Breast epithelium (tissue), 4 donors: ENCODE measurements around the gene SNPH. TPM values are rescaled to one million over a fixed set of nuclear protein-coding genes. Genes with fewer than 3 reads are reported as not detected.

Experiments
- DNase-seq, 2 donors: peaks; one replicate each; pipeline ENCODE4 v3.0.0-alpha.2; 2019; ENCODE audit warnings: low spot score in 2 of 2
- H3K27ac ChIP-seq, 2 donors: fragments of 200-600 bp; sonication (generic) in 1 of 2; one replicate each; pipeline ENCODE4 v1.5.1; 2016 to 2019; ENCODE audit warnings: mild to moderate bottlenecking in 1 of 2
- H3K27me3 ChIP-seq, 2 donors: fragments of 200-600 bp; sonication (generic) in 1 of 2; one replicate each; pipeline versions ENCODE4 v1.5.1 to v1.6.0; 2017 to 2019; ENCODE audit warnings: control low read depth in 1 of 2, mild to moderate bottlenecking in 1 of 2
- H3K36me3 ChIP-seq: fragments of 200-600 bp; one replicate; pipeline ENCODE4 v1.5.1; 2019
- H3K4me1 ChIP-seq, 2 donors: fragments of 200-600 bp; sonication (generic); one replicate each; pipeline ENCODE4 v1.5.1; 2016 to 2019; ENCODE audit warnings: control low read depth in 1 of 2
- H3K4me3 ChIP-seq, 3 donors: fragments of 200-600 bp; sonication (generic); 1 replicate in 2 of 3; 2 replicates in 1 of 3; pipeline ENCODE4 v1.5.1; 2016 to 2019; ENCODE audit warnings: mild to moderate bottlenecking in 3 of 3, moderate library complexity in 2 of 3
- H3K9me3 ChIP-seq, 2 donors: fragments of 200-600 bp; sonication (generic) in 1 of 2; one replicate each; pipeline ENCODE4 v1.5.1; 2016 to 2019; ENCODE audit warnings: control low read depth in 1 of 2
- POLR2A ChIP-seq: fragments of 450-650 bp; IDR thresholded peaks from one replicate; pipeline ENCODE4 v1.6.1; 2016; ENCODE audit warnings: antibody characterized with exemption, mild to moderate bottlenecking, moderate library complexity
- POLR2AphosphoS5 ChIP-seq, 3 donors: sonication (generic); formaldehyde crosslinking; IDR thresholded peaks; one replicate each; pipeline ENCODE4 v1.6.1; 2017; ENCODE audit warnings: antibody characterized with exemption in 3 of 3
- intact Hi-C: fragments of 100-400 bp; cut with DNase I; formaldehyde crosslinking; loops from one replicate; pipeline ENCODE4 v1.15.1; 2023; ENCODE audit warnings: low total_unique reads
- total RNA-seq, 3 donors: library from RNA; depleted of rRNA; stranded (reverse); fragments of >200 nt; gene quantifications; one replicate each; pipeline ENCODE4 v1.1.0, GENCODE V29; 2016
- TF ChIP-seq, protein P1 (sequence below), 3 donors: fragments of 450-650 bp; IDR thresholded peaks; one replicate each; pipeline ENCODE4 v1.5.1; 2016 to 2017; ENCODE audit warnings: antibody characterized with exemption in 3 of 3, mild to moderate bottlenecking in 3 of 3, moderate library complexity in 3 of 3

Gene SNPH
- total RNA-seq, 3 donors from 2014 or later: 2.3 to 4.0 (median 3.5) TPM

DNA sequence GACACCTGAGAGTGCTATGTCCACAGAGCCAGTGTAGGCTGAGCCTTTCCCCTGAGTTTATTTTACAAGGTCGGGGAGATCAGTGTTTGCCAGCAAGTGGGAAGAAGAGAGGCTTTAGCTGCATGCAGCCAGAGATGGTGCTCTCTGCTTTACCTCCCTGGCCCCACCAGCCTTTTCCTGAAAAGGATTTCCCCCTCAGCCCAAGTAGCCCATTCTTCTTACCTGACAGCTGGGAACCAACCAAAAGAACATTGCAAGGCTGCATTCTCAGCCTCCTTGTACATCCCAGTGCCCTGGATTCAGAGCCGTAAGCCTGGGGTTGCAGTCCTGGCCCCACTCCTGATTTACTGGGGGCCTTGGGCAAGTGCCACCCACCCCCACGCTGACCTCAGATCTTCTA lies 16.9 kb downstream of the SNPH start:
- H3K27ac ChIP-seq: no peak overlapping the region
- H3K27me3 ChIP-seq: no peaks in the 10 kb centered on the region
- no peaks in the 10 kb centered on the region for H3K4me1 ChIP-seq
- intact Hi-C loops: no loop called here
- no peak overlapping the region for H3K4me3 ChIP-seq
- DNase-seq: no peak
- TF ChIP-seq POLR2AphosphoS5 (IDR thresholded peaks at IDR 0.05) (no peak), POLR2A (no peak)
- TF ChIP-seq, protein P1, sequence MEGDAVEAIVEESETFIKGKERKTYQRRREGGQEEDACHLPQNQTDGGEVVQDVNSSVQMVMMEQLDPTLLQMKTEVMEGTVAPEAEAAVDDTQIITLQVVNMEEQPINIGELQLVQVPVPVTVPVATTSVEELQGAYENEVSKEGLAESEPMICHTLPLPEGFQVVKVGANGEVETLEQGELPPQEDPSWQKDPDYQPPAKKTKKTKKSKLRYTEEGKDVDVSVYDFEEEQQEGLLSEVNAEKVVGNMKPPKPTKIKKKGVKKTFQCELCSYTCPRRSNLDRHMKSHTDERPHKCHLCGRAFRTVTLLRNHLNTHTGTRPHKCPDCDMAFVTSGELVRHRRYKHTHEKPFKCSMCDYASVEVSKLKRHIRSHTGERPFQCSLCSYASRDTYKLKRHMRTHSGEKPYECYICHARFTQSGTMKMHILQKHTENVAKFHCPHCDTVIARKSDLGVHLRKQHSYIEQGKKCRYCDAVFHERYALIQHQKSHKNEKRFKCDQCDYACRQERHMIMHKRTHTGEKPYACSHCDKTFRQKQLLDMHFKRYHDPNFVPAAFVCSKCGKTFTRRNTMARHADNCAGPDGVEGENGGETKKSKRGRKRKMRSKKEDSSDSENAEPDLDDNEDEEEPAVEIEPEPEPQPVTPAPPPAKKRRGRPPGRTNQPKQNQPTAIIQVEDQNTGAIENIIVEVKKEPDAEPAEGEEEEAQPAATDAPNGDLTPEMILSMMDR (IDR thresholded peaks at IDR 0.05): no peak
- H3K9me3 ChIP-seq: no peaks in the 10 kb centered on the region
- H3K36me3 ChIP-seq: no peaks in the 10 kb centered on the region

DNA sequence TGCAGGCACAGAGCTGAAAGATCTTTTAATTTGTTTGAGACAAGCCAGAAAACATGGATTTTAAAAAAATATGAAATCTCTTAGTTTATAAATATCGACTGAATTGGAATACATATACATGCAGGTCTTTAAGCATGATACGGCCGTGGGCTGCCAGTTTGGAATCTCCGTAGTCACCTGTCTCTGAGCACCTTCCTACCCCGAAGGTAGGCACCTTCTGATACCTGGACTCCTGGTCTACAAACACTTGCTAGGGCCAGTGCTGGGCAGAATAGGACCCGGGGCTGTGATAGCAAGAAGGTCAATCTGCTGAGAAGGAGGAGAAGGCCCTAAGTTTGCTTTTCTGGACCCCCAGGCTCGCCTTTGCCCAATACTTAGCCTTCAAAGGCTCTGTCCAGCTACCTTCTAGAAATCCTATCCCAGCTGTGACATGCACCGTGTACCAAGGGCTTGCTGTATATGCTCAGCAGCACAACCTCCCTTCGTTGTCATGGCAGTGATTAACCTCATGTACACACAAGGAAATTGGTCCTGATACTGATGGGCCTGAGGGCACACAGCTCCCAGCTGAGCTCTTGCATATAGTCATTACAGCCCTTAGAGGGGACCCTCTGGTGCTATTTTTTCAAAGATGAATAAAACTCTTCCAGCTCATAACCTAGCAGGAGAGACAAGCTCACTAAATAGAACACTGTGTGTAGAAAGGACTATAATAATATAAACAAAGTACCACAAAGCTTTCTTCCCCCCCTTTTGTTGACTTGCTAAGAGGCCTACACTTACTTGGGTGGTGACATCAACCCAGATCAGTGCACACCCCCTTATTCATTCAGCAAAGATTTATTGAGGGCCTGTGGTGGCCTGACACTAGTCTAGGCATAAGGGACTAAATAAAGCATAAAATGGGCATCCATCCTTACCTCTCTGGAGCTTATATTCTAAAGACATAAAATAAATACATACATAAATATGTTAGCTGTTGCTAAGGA lies 17.7 kb downstream of the SNPH start:
- Histone ChIP-seq H3K36me3 (no peaks in the 10 kb centered on the region), H3K27ac (no peak overlapping the region), H3K4me1 (no peaks in the 10 kb centered on the region), H3K4me3 (no peak overlapping the region), H3K27me3 (no peaks in the 10 kb centered on the region), H3K9me3 (no peaks in the 10 kb centered on the region)
- no peak for DNase-seq
- intact Hi-C loops: no loop called here
- TF ChIP-seq, protein P1 (IDR thresholded peaks at IDR 0.05): no peak
- no peak for TF ChIP-seq POLR2AphosphoS5 (IDR thresholded peaks at IDR 0.05)
- no peak for TF ChIP-seq POLR2A

DNA sequence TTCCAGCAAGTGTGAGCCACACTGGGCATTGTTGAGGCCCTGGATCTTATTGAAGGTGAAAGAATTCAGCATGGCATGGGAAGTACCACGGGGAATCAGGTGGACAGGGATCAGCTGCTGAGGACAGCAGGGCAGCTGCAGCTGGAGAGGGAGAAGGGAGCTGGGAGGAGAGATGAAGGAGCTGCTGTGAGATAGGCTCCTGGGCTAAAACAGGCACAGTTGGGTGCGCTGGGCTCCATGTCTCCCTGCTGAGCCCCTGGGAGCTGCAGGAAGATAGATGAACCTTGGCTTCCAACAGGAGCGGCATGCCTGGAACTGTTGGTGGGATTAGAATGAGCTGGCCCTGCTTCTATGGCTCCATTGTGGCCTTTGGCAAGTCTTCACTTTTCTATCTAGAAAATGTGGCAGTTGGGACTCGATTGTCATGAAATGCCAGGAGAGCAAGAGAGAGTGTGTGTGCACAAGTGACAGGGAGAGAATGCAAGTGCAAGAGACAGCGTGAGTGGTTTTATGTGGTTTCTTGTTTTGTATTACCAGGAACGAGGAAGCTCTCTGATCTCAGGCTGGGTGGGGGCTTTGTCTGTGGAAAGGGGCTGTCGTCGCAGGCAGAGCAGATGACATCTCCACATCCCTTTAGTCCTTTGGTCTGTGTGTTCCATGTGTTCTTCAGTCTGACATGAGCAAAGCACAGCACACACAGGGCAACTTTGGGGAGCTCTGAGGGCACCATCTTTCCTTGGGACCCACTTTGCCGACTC lies 20.4 kb downstream of the SNPH start:
- DNase-seq: no peak
- Histone ChIP-seq H3K4me3 (no peak overlapping the region), H3K27ac (no peak overlapping the region), H3K9me3 (no peaks in the 10 kb centered on the region), H3K4me1 (no peaks in the 10 kb centered on the region), H3K27me3 (no peaks in the 10 kb centered on the region), H3K36me3 (no peaks in the 10 kb centered on the region)
- TF ChIP-seq POLR2AphosphoS5 (IDR thresholded peaks at IDR 0.05) (no peak), POLR2A (no peak)
- TF ChIP-seq, protein P1 (IDR thresholded peaks at IDR 0.05): no peak
- intact Hi-C loops: no loop called here

DNA sequence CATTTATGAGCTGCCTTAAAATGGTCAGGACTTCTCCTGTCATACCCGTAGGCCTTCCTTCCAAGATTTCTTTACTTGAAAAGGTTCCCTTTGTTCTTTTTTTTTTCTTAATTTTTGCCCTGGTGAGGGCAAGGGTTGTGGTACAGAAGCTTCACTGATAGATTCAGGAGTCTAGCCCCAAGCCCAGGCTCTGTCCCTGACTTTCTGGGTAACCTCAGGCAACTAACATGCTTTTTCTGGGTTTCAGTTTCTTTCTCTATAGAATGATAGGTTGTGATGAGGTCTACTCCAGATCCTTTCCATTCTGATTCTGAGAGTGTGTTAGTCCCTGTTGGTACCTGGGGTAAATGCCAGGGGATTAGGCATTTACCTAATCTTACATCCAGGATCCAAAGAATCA lies 21.2 kb downstream of the SNPH start:
- no peak for TF ChIP-seq POLR2AphosphoS5 (IDR thresholded peaks at IDR 0.05)
- TF ChIP-seq, protein P1 (IDR thresholded peaks at IDR 0.05): no peak
- no peak for TF ChIP-seq POLR2A
- no peak overlapping the region for H3K27ac ChIP-seq
- intact Hi-C loops: no loop called here
- H3K9me3 ChIP-seq: no peaks in the 10 kb centered on the region
- no peak for DNase-seq
- H3K4me1 ChIP-seq: no peaks in the 10 kb centered on the region
- H3K4me3 ChIP-seq: no peak overlapping the region
- no peaks in the 10 kb centered on the region for H3K36me3 ChIP-seq
- no peaks in the 10 kb centered on the region for H3K27me3 ChIP-seq
